Caco-2 (cell line): Measurements from ENCODE around the gene EHD1. TPM values are rescaled to one million over a fixed set of nuclear protein-coding genes. Genes with fewer than 3 reads are reported as not detected.
A peak's percentile ranks its signal among the peaks of the same experiment; 100 is the strongest.

ENCODE experiments used
- BruUV-seq: library from RNA; stranded (reverse); fragments of 400-500 nt; replicated peaks from 2 replicates; lab custom pipeline; 2021; lab: Mats Ljungman, UMichigan
- CTCF ChIA-PET: fragments of 300-600 bp; sonication (Branson Sonifier 250); formaldehyde crosslinking; loops from one replicate; lab custom pipeline; 2022; ENCODE audit warnings: antibody characterized with exemption; lab: Charles Lee
- POLR2A ChIA-PET: fragments of 300-600 bp; sonication (Branson Sonifier 250); formaldehyde crosslinking; loops from one replicate; lab custom pipeline; 2022; ENCODE audit warnings: antibody characterized with exemption; lab: Charles Lee
- DNase-seq, 2 experiments: peaks; one replicate each; pipeline versions ENCODE4 v3.0.0 to v3.0.0-alpha.2; 2020 to 2022
- H3K27me3 ChIP-seq: replicated peaks from 2 replicates; pipeline ENCODE4 v1.6.0; 2011; ENCODE audit warnings: low read length; ENCODE audit not compliant: control insufficient read depth, insufficient read depth
- H3K36me3 ChIP-seq: 2 replicates; pipeline ENCODE4 v1.5.1; 2011; ENCODE audit warnings: low read length; ENCODE audit not compliant: control insufficient read depth, insufficient read depth
- H3K4me1 ChIP-seq: fragments of 250-450 bp; sonication (Bioruptor Pico); 2 replicates; pipeline ENCODE4 v1.5.1; 2020; ENCODE audit warnings: mild to moderate bottlenecking
- H3K4me3 ChIP-seq: 2 replicates; pipeline ENCODE4 v1.5.1; 2011; ENCODE audit warnings: low read depth, mild to moderate bottlenecking, control low read depth, low read length
- H3K9me3 ChIP-seq: fragments of 250-450 bp; sonication (Bioruptor Pico); 2 replicates; pipeline ENCODE4 v1.5.1; 2020; ENCODE audit warnings: mild to moderate bottlenecking, moderate library complexity
- H3K27ac Mint-ChIP-seq: one replicate; pipeline ENCODE4 v1.8.0; 2022; ENCODE audit warnings: mixed read lengths; ENCODE audit not compliant: unreplicated experiment
- H3K27me3 Mint-ChIP-seq: one replicate; pipeline ENCODE4 v1.8.0; 2022; ENCODE audit warnings: mixed read lengths; ENCODE audit not compliant: insufficient read depth, unreplicated experiment
- H3K36me3 Mint-ChIP-seq: one replicate; pipeline ENCODE4 v1.8.0; 2022; ENCODE audit warnings: mild to moderate bottlenecking, mixed read lengths; ENCODE audit not compliant: insufficient read depth, unreplicated experiment
- H3K4me1 Mint-ChIP-seq: one replicate; pipeline ENCODE4 v1.8.0; 2022; ENCODE audit warnings: low read depth, mixed read lengths; ENCODE audit not compliant: unreplicated experiment
- H3K4me3 Mint-ChIP-seq: one replicate; pipeline ENCODE4 v1.8.0; 2022; ENCODE audit warnings: mild to moderate bottlenecking, moderate library complexity, mixed read lengths; ENCODE audit not compliant: unreplicated experiment
- H3K9me3 Mint-ChIP-seq: one replicate; pipeline ENCODE4 v1.8.0; 2022; ENCODE audit warnings: mixed read lengths; ENCODE audit not compliant: unreplicated experiment
- intact Hi-C: fragments of 100-400 bp; cut with micrococcal nuclease; formaldehyde crosslinking; loops from one replicate; pipeline ENCODE4 v1.10.0; 2022; ENCODE audit not compliant: unreplicated experiment
- total RNA-seq: library from RNA; stranded (reverse); gene quantifications from 2 replicates; pipeline ENCODE4 v1.2.3, GENCODE V29; 2022
- TF ChIP-seq, protein P1 (sequence below), 2 experiments: fragments of 200-600 bp in 1 of 2; IDR thresholded peaks; 1 replicate in 1 of 2; 2 replicates in 1 of 2; pipeline versions ENCODE4 v1.5.1 to v1.8.0; 2011 to 2022; ENCODE audit warnings: antibody characterized with exemption in 1 of 2, control low read depth in 1 of 2, inconsistent platforms in 1 of 2, low read depth in 1 of 2, low read length in 1 of 2, mild to moderate bottlenecking in 1 of 2, moderate library complexity in 1 of 2; ENCODE audit not compliant: insufficient read depth in 1 of 2, severe bottlenecking in 1 of 2, unreplicated experiment in 1 of 2

EHD1 gene
- total RNA-seq, 1 experiment from 2014 or later, result 129 TPM

- Mint-ChIP-seq H3K4me1 (peaks cover 18% of the 10 kb centered on the region), H3K27ac (peak overlapping the region; percentile 92), H3K27me3 (no peaks in the 10 kb centered on the region), H3K36me3 (peaks cover 32% of the 10 kb centered on the region), H3K4me3 (peak overlapping the region; percentile 88), H3K9me3 (no peaks in the 10 kb centered on the region)
- CTCF ChIA-PET, result interaction anchor here (0.6 to 1.3 kb wide), 6 partner anchors 31 to 720 kb away, joined by 3 to 9 read pairs (median 4); partner anchors contain the start of genes MEN1 and SF1
- TF ChIP-seq, protein P1, sequence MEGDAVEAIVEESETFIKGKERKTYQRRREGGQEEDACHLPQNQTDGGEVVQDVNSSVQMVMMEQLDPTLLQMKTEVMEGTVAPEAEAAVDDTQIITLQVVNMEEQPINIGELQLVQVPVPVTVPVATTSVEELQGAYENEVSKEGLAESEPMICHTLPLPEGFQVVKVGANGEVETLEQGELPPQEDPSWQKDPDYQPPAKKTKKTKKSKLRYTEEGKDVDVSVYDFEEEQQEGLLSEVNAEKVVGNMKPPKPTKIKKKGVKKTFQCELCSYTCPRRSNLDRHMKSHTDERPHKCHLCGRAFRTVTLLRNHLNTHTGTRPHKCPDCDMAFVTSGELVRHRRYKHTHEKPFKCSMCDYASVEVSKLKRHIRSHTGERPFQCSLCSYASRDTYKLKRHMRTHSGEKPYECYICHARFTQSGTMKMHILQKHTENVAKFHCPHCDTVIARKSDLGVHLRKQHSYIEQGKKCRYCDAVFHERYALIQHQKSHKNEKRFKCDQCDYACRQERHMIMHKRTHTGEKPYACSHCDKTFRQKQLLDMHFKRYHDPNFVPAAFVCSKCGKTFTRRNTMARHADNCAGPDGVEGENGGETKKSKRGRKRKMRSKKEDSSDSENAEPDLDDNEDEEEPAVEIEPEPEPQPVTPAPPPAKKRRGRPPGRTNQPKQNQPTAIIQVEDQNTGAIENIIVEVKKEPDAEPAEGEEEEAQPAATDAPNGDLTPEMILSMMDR (IDR thresholded peaks at IDR 0.05; ENCODE audit: insufficient read depth in 1 of 2, low read depth in 1 of 2, low read length in 1 of 2, severe bottlenecking in 1 of 2, unreplicated experiment in 1 of 2), result no peak
- Histone ChIP-seq H3K27me3 (no peaks in the 10 kb centered on the region), H3K36me3 (peaks cover 8% of the 10 kb centered on the region), H3K9me3 (no peaks in the 10 kb centered on the region), H3K4me1 (peaks cover 23% of the 10 kb centered on the region), H3K4me3 (no peak overlapping the region)
- DNase-seq, result peak; percentile 83 to 90
- POLR2A ChIA-PET, result interaction anchor here (0.6 to 1.9 kb wide), 3 partner anchors 56 to 65 kb away, joined by 5 to 13 read pairs (median 7); partner anchors contain the start of gene SF1
- no TSS peak for BruUV-seq
- intact Hi-C loops, result loop anchor here (1.0 to 5.0 kb wide), 3 partner anchors 31 to 64 kb away; partner anchors contain the start of genes MAP4K2, MEN1 and SF1
These were observed 36.6 kb downstream of the EHD1 start for GRCh38 chr11:64841592-64842365.

DNA sequence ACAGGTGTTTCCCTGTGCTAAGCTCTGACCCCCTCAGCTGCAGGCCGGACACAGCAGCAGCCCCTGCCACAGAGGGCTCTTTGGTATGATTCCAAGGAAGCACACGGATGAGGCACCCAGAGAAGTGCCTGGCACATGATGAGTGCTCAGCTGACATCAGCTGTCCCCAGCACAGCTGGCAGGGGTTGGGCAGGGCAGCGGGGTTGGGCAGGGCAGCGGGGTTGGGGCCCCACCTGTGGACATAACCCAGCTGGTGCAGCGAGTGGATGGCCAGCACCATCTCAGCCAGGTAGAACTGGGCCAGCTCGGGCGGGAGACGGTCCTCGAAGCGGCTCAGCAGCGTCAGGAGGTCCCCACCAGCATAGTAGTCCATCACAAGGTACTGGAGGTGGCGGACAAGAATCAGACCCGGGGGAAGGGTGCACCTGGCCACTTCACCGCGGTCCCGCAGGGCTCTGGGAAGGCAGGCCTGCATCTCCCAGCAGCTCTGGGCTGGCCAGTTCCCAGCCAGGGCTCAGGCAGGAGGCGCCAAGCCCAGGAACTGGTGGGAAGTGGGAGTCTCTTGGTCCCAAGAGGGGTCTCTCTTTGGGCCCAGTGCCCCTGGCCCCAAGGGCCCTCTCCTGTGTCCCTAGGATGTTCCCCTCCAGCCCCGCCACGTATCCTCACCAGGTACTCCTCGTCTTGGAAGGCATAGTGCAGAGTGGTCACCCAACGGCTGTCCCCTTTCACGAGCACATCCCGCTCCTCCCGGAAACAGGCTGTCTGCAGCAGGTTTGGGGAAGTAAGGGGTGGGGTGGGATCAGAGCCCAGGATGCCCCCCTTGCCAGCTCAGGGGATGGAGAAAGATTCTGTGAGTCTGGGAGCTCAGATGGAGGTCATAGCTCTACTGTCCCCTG is 38.3 kb downstream of the EHD1 start:
- Mint-ChIP-seq H3K9me3 (no peaks in the 10 kb centered on the region), H3K36me3 (peaks cover 30% of the 10 kb centered on the region), H3K27me3 (no peaks in the 10 kb centered on the region), H3K27ac (peak overlapping the region; percentile 6), H3K4me3 (no peak overlapping the region), H3K4me1 (peaks cover 16% of the 10 kb centered on the region)
- DNase-seq, result no peak
- no TSS peak for BruUV-seq
- Histone ChIP-seq H3K4me3 (no peak overlapping the region), H3K9me3 (no peaks in the 10 kb centered on the region), H3K4me1 (peaks cover 20% of the 10 kb centered on the region), H3K27me3 (no peaks in the 10 kb centered on the region), H3K36me3 (peaks cover 9% of the 10 kb centered on the region)
- intact Hi-C loops, result loop anchor here (5.0 kb wide), 2 partner anchors 38 to 63 kb away; partner anchors contain the start of genes MAP4K2 and SF1
- TF ChIP-seq, protein P1 (IDR thresholded peaks at IDR 0.05; ENCODE audit: insufficient read depth in 1 of 2, low read depth in 1 of 2, low read length in 1 of 2, severe bottlenecking in 1 of 2, unreplicated experiment in 1 of 2), result no peak
- CTCF ChIA-PET, result no interaction called here
- POLR2A ChIA-PET, result no interaction called here

DNA sequence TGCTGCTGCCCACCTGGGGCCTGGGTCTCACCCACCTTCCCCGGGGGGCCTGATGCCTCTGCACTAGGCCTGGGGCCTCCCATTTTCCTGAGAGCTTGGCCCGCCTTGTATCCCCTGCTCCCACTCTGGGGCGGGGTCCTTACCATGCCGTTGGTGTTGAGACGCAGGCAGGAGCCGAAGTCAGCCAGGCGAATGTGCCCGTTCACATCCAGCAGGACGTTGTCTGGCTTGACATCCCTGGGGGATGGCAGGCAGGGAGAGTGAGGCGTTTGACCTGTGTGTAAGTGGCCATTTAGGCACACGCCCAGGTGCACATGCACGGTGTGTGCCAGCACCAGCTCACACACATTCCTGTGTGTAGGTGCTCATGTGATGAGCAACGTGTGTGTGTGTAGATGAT is 39.1 kb downstream of the EHD1 start:
- Mint-ChIP-seq H3K9me3 (no peaks in the 10 kb centered on the region), H3K36me3 (peaks cover 26% of the 10 kb centered on the region), H3K4me3 (no peak overlapping the region), H3K27ac (peak overlapping the region; percentile 6), H3K4me1 (peaks cover 11% of the 10 kb centered on the region), H3K27me3 (no peaks in the 10 kb centered on the region)
- Histone ChIP-seq H3K36me3 (peaks cover 9% of the 10 kb centered on the region), H3K4me3 (no peak overlapping the region), H3K4me1 (peaks cover 20% of the 10 kb centered on the region), H3K27me3 (no peaks in the 10 kb centered on the region), H3K9me3 (no peaks in the 10 kb centered on the region)
- TF ChIP-seq, protein P1 (IDR thresholded peaks at IDR 0.05; ENCODE audit: insufficient read depth in 1 of 2, low read depth in 1 of 2, low read length in 1 of 2, severe bottlenecking in 1 of 2, unreplicated experiment in 1 of 2), result no peak
- CTCF ChIA-PET, result no interaction called here
- POLR2A ChIA-PET, result no interaction called here
- intact Hi-C loops, result no loop called here
- no TSS peak for BruUV-seq
- DNase-seq, result no peak
